Esophagus muscularis mucosa (tissue), 4 donors: ENCODE data around the gene ADAMTSL1. TPM values are rescaled to one million over a fixed set of nuclear protein-coding genes. Genes with fewer than 3 reads are reported as not detected.

Source experiments
- DNase-seq: peaks from one replicate; pipeline ENCODE4 v3.0.0-alpha.2; 2017; ENCODE audit errors: extremely low spot score
- H3K27ac ChIP-seq, 4 donors: fragments of 200-600 bp; sonication (generic); replicated peaks in 1 of 4; 1 replicate in 3 of 4; 2 replicates in 1 of 4; pipeline ENCODE4 v1.5.1; 2016 to 2019; ENCODE audit warnings: mild to moderate bottlenecking in 1 of 4
- H3K27me3 ChIP-seq, 4 donors: fragments of 200-600 bp; sonication (generic); one replicate each; pipeline versions ENCODE4 v1.5.1 to v1.6.0; 2016 to 2019
- H3K36me3 ChIP-seq, 4 donors: fragments of 200-600 bp; sonication (generic); one replicate each; pipeline ENCODE4 v1.5.1; 2016 to 2019
- H3K4me1 ChIP-seq, 4 donors: fragments of 200-600 bp; sonication (generic); one replicate each; pipeline ENCODE4 v1.5.1; 2016 to 2019
- H3K4me3 ChIP-seq, 4 donors: fragments of 200-600 bp; sonication (generic); 1 replicate in 2 of 4; 2 replicates in 2 of 4; pipeline ENCODE4 v1.5.1; 2016 to 2019; ENCODE audit warnings: mild to moderate bottlenecking in 4 of 4, moderate library complexity in 1 of 4
- H3K9me3 ChIP-seq, 4 donors: fragments of 200-600 bp; sonication (generic); 1 replicate in 3 of 4; 2 replicates in 1 of 4; pipeline ENCODE4 v1.5.1; 2016 to 2019
- EP300 ChIP-seq: sonication (generic); formaldehyde crosslinking; IDR thresholded peaks from one replicate; pipeline ENCODE4 v1.6.1; 2017; ENCODE audit warnings: antibody characterized with exemption
- POLR2A ChIP-seq: fragments of 450-650 bp; IDR thresholded peaks from one replicate; pipeline ENCODE4 v1.6.1; 2017; ENCODE audit warnings: antibody characterized with exemption, moderate library complexity, mild to moderate bottlenecking, low read depth
- POLR2AphosphoS5 ChIP-seq, 2 donors: sonication (generic); formaldehyde crosslinking; IDR thresholded peaks; one replicate each; pipeline ENCODE4 v1.6.1; 2017; ENCODE audit warnings: antibody characterized with exemption in 2 of 2
- WGBS: methylation state at CpG from one replicate; pipeline ENCODE4 v1.1.5; 2018; 5-methylcytosine and 5-hydroxymethylcytosine counted together
- intact Hi-C: fragments of 100-400 bp; cut with DNase I; formaldehyde crosslinking; loops from one replicate; pipeline ENCODE4 v1.15.1; 2023
- total RNA-seq, 4 donors: library from RNA; depleted of rRNA; stranded (reverse); fragments of >200 nt; gene quantifications; one replicate each; pipeline versions ENCODE4 v1.1.0 to v1.2.1, GENCODE V29; 2016
- TF ChIP-seq, protein P1 (sequence below), 3 experiments: fragments of 200-600 bp in 2 of 3; fragments of 450-650 bp in 1 of 3; sonication (generic) in 2 of 3; IDR thresholded peaks; one replicate each; pipeline ENCODE4 v1.5.1; 2017 to 2019; ENCODE audit warnings: antibody characterized with exemption in 3 of 3, mild to moderate bottlenecking in 2 of 3, moderate library complexity in 1 of 3

Gene ADAMTSL1
- total RNA-seq, 4 donors from 2014 or later = 81.7 to 172 (median 145) TPM

DNA sequence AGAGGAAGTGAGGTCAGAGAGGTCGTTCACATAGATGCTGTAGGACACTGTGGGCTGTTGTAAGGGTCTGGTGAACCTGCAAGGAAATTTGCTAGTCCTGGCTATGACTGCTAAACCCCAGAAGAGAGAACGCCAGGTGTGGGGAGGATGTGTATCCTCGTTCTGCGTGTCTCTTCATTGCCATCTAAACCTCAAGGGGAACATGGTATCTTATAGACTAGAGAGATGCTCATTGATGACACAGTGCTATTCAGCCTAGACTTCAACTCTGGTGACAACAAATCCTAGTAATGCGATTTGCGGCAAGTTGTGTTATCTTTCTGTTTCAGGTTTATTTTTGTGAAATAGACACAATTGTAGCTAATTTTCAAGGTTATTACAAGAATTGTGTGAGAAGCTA, 140.2 kb downstream of the ADAMTSL1 start:
- Histone ChIP-seq H3K4me3 (no peak overlapping the region), H3K27ac (no peak overlapping the region), H3K36me3 (no peaks in the 10 kb centered on the region), H3K4me1 (peaks cover 0 to 31% (median 23%) of the 10 kb centered on the region in 4 donors), H3K27me3 (no peaks in the 10 kb centered on the region), H3K9me3 (no peaks in the 10 kb centered on the region)
- TF ChIP-seq, protein P1, sequence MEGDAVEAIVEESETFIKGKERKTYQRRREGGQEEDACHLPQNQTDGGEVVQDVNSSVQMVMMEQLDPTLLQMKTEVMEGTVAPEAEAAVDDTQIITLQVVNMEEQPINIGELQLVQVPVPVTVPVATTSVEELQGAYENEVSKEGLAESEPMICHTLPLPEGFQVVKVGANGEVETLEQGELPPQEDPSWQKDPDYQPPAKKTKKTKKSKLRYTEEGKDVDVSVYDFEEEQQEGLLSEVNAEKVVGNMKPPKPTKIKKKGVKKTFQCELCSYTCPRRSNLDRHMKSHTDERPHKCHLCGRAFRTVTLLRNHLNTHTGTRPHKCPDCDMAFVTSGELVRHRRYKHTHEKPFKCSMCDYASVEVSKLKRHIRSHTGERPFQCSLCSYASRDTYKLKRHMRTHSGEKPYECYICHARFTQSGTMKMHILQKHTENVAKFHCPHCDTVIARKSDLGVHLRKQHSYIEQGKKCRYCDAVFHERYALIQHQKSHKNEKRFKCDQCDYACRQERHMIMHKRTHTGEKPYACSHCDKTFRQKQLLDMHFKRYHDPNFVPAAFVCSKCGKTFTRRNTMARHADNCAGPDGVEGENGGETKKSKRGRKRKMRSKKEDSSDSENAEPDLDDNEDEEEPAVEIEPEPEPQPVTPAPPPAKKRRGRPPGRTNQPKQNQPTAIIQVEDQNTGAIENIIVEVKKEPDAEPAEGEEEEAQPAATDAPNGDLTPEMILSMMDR (IDR thresholded peaks at IDR 0.05) = no peak
- no peak for TF ChIP-seq POLR2AphosphoS5 (IDR thresholded peaks at IDR 0.05)
- no peak for TF ChIP-seq POLR2A
- TF ChIP-seq EP300 = no peak
- no peak for DNase-seq
- WGBS = 93% methylated on average over 6 of the region's 6 CpGs
- intact Hi-C loops = no loop called here

GRCh38 chr9:18614651-18615050, 140.7 kb downstream of the ADAMTSL1 start:
- Histone ChIP-seq H3K4me3 (no peak overlapping the region), H3K4me1 (peaks cover 0 to 31% (median 23%) of the 10 kb centered on the region in 4 donors), H3K27me3 (no peaks in the 10 kb centered on the region), H3K36me3 (no peaks in the 10 kb centered on the region), H3K27ac (no peak overlapping the region), H3K9me3 (no peaks in the 10 kb centered on the region)
- DNase-seq = no peak
- intact Hi-C loops = no loop called here
- 86% methylated on average over 2 of the region's 2 CpGs for WGBS
- TF ChIP-seq EP300 (no peak), POLR2AphosphoS5 (IDR thresholded peaks at IDR 0.05) (no peak), POLR2A (no peak)
- TF ChIP-seq, protein P1 (IDR thresholded peaks at IDR 0.05) = no peak

- no peak overlapping the region for H3K27ac ChIP-seq
- H3K9me3 ChIP-seq = no peaks in the 10 kb centered on the region
Measured at GRCh38 chr9:18616976-18617375, 143.0 kb downstream of the ADAMTSL1 start.

DNA sequence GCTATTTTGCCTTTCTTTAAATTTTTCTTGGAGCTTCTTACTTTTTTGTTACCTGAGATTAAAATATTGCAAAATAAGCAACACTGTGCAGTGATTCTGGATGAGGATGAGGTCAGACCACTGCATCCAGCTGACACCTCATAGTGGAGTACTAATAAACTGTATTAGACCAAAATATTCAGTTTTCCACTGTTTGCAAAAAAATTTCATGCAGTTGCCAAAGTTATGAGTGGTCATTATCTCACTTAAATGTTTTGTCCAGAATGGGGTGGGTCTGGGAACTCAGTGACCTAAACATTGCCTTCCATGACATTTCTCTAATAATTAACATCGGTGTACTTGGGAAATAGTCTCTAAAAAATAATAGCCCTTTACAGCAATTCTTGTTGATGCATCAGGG, 143.8 kb downstream of the ADAMTSL1 start:
- no peak overlapping the region for H3K27ac ChIP-seq
- H3K36me3 ChIP-seq = no peaks in the 10 kb centered on the region
- no peak for DNase-seq
- intact Hi-C loops = no loop called here
- H3K4me3 ChIP-seq = no peak overlapping the region
- no peaks in the 10 kb centered on the region for H3K9me3 ChIP-seq
- TF ChIP-seq POLR2A (no peak), POLR2AphosphoS5 (IDR thresholded peaks at IDR 0.05) (no peak), EP300 (no peak)
- TF ChIP-seq, protein P1 (IDR thresholded peaks at IDR 0.05) = no peak
- 73% methylated on average over 1 of the region's 1 CpG for WGBS
- H3K27me3 ChIP-seq = no peaks in the 10 kb centered on the region
- peaks cover 0 to 9% (median 4%) of the 10 kb centered on the region in 4 donors for H3K4me1 ChIP-seq

More at GRCh38 chr9:18616976-18617375, 143.0 kb downstream of the ADAMTSL1 start:
- Histone ChIP-seq H3K36me3 (no peaks in the 10 kb centered on the region), H3K4me1 (peaks cover 0 to 12% (median 5%) of the 10 kb centered on the region in 4 donors), H3K4me3 (no peak overlapping the region), H3K27me3 (no peaks in the 10 kb centered on the region)
- intact Hi-C loops = no loop called here
- no peak for DNase-seq
- TF ChIP-seq POLR2A (no peak), EP300 (no peak)
- TF ChIP-seq, protein P1 (IDR thresholded peaks at IDR 0.05) = no peak

GRCh38 chr9:18618862-18619261, 144.9 kb downstream of the ADAMTSL1 start:
- TF ChIP-seq EP300 (no peak), POLR2A (no peak), POLR2AphosphoS5 (IDR thresholded peaks at IDR 0.05) (no peak)
- TF ChIP-seq, protein P1 (IDR thresholded peaks at IDR 0.05) = no peak
- DNase-seq = no peak
- Histone ChIP-seq H3K27ac (no peak overlapping the region), H3K4me3 (no peak overlapping the region), H3K4me1 (peaks cover 0 to 20% (median 4%) of the 10 kb centered on the region in 4 donors), H3K9me3 (no peaks in the 10 kb centered on the region), H3K27me3 (no peaks in the 10 kb centered on the region), H3K36me3 (no peaks in the 10 kb centered on the region)
- intact Hi-C loops = no loop called here
- 93% methylated on average over 2 of the region's 2 CpGs for WGBS
